Measurements from ENCODE around the gene NFKB2.

The NFKB2 gene

GRCh38 chr10:102368077-102368476, 27.4 kb upstream of the NFKB2 start:
- TF ChIP-seq ZNF8 (CRISPR knock-in tag; IDR thresholded peaks at IDR 0.05) (no peak), CREB5 (CRISPR knock-in tag; IDR thresholded peaks at IDR 0.05; ENCODE audit: low read depth) (no peak), POU6F1 (CRISPR knock-in tag; IDR thresholded peaks at IDR 0.05; ENCODE audit: borderline replicate concordance, low read depth) (no peak), ESRRG (CRISPR knock-in tag; IDR thresholded peaks at IDR 0.05) (no peak)
- no peak for ATAC-seq

GRCh38 chr10:102371295-102371694, 24.2 kb upstream of the NFKB2 start:
- TF ChIP-seq TSHZ2 (CRISPR knock-in tag; IDR thresholded peaks at IDR 0.05) (no peak), TCF4 (CRISPR knock-in tag; IDR thresholded peaks at IDR 0.05; ENCODE audit: borderline replicate concordance) (no peak), PATZ1 (CRISPR knock-in tag; IDR thresholded peaks at IDR 0.05; ENCODE audit: borderline replicate concordance) (no peak), CSRNP3 (CRISPR knock-in tag; IDR thresholded peaks at IDR 0.05) (no peak), PPARA (CRISPR knock-in tag; IDR thresholded peaks at IDR 0.05; ENCODE audit: borderline replicate concordance) (no peak), TOX (CRISPR knock-in tag; IDR thresholded peaks at IDR 0.05; ENCODE audit: borderline replicate concordance) (no peak), ZC3H10 (CRISPR knock-in tag; IDR thresholded peaks at IDR 0.05) (no peak), POU6F1 (CRISPR knock-in tag; IDR thresholded peaks at IDR 0.05; ENCODE audit: borderline replicate concordance, low read depth) (no peak), SNAI2 (CRISPR knock-in tag; IDR thresholded peaks at IDR 0.05) (no peak), ZNF8 (CRISPR knock-in tag; IDR thresholded peaks at IDR 0.05) (no peak), ZNF70 (CRISPR knock-in tag; IDR thresholded peaks at IDR 0.05) (no peak)
- no peak for ATAC-seq

GRCh38 chr10:102375250-102375649, 20.3 kb upstream of the NFKB2 start:
- no peak for TF ChIP-seq ZC3H10 (CRISPR knock-in tag; IDR thresholded peaks at IDR 0.05)
- TF ChIP-seq OSR1 (CRISPR knock-in tag; IDR thresholded peaks at IDR 0.05): no peak
- TF ChIP-seq ESRRG (CRISPR knock-in tag; IDR thresholded peaks at IDR 0.05): no peak
- no peak for TF ChIP-seq SNAI2 (CRISPR knock-in tag; IDR thresholded peaks at IDR 0.05)
- no peak for ATAC-seq

- ATAC-seq: no peak
- no peak for TF ChIP-seq TSHZ2 (CRISPR knock-in tag; IDR thresholded peaks at IDR 0.05)
- TF ChIP-seq TOX (CRISPR knock-in tag; IDR thresholded peaks at IDR 0.05; ENCODE audit: borderline replicate concordance): no peak
- TF ChIP-seq ZNF565 (CRISPR knock-in tag; conservative IDR thresholded peaks at IDR 0.05; ENCODE audit: low read depth): no peak
- TF ChIP-seq SNAI2 (CRISPR knock-in tag; IDR thresholded peaks at IDR 0.05): no peak
- no peak for TF ChIP-seq PPARA (CRISPR knock-in tag; IDR thresholded peaks at IDR 0.05; ENCODE audit: borderline replicate concordance)
- TF ChIP-seq PATZ1 (CRISPR knock-in tag; IDR thresholded peaks at IDR 0.05; ENCODE audit: borderline replicate concordance): no peak
- TF ChIP-seq CSRNP3 (CRISPR knock-in tag; IDR thresholded peaks at IDR 0.05): no peak
- no peak for TF ChIP-seq GLIS3 (CRISPR knock-in tag; IDR thresholded peaks at IDR 0.05)
- no peak for TF ChIP-seq ESRRG (CRISPR knock-in tag; IDR thresholded peaks at IDR 0.05)
Observed at GRCh38 chr10:102375867-102376266, 19.6 kb upstream of the NFKB2 start.

All from SK-N-SH treated with all-trans-retinoic acid at 6 μM for 48 hours (cell line).